Small intestine (tissue), 7 donors: ENCODE results near the gene MEGF11. TPM values are rescaled to one million over a fixed set of nuclear protein-coding genes. Genes with fewer than 3 reads are reported as not detected.

Experiments used
- DNase-seq, 2 donors: peaks; one replicate each; pipeline versions ENCODE4 v3.0.0 to v3.0.0-alpha.2; 2013
- FAIRE-seq: peaks from 2 replicates; lab custom pipeline; 2012; peaks lifted over from hg19 to GRCh38; lab: Jason Lieb, UNC
- H3K27ac ChIP-seq, 3 donors: one replicate each; pipeline ENCODE4 v1.5.1; 2013; ENCODE audit warnings: low read length in 2 of 3, mild to moderate bottlenecking in 2 of 3, control low read depth in 1 of 3, inconsistent platforms in 1 of 3, low read depth in 1 of 3, moderate library complexity in 1 of 3
- H3K27me3 ChIP-seq, 3 donors: one replicate each; pipeline ENCODE4 v1.6.1; 2013; ENCODE audit warnings: low read length in 3 of 3, inconsistent platforms in 1 of 3; ENCODE audit not compliant: control insufficient read depth in 3 of 3, insufficient read depth in 3 of 3
- H3K36me3 ChIP-seq, 3 donors: one replicate each; pipeline ENCODE4 v1.6.1; 2013; ENCODE audit warnings: low read length in 3 of 3, inconsistent platforms in 1 of 3, low read depth in 1 of 3, mild to moderate bottlenecking in 1 of 3, moderate library complexity in 1 of 3; ENCODE audit not compliant: control insufficient read depth in 3 of 3, insufficient read depth in 2 of 3
- H3K4me1 ChIP-seq, 3 donors: one replicate each; pipeline ENCODE4 v1.6.1; 2013; ENCODE audit warnings: low read length in 2 of 3, inconsistent platforms in 1 of 3, low read depth in 1 of 3, mild to moderate bottlenecking in 1 of 3, moderate library complexity in 1 of 3; ENCODE audit not compliant: control insufficient read depth in 3 of 3, insufficient read depth in 2 of 3
- H3K4me3 ChIP-seq, 3 donors: one replicate each; pipeline ENCODE4 v1.5.1; 2013; ENCODE audit warnings: low read length in 3 of 3, control low read depth in 1 of 3, inconsistent platforms in 1 of 3, low read depth in 1 of 3, mild to moderate bottlenecking in 1 of 3, moderate library complexity in 1 of 3
- H3K9me3 ChIP-seq, 2 donors: one replicate each; pipeline ENCODE4 v1.6.1; 2013; ENCODE audit warnings: low read depth in 1 of 2, low read length in 1 of 2; ENCODE audit not compliant: control insufficient read depth in 2 of 2, insufficient read depth in 1 of 2
- WGBS, 3 donors: extraction: QIAGEN DNeasy Blood & Tissue Kit; methylation state at CpG; one replicate each; pipeline ENCODE4 v1.1.7; 2013; 5-methylcytosine and 5-hydroxymethylcytosine counted together
- polyA plus RNA-seq, 4 donors: library from polyadenylated mRNA; stranded (reverse) in 3 of 4; unstranded in 1 of 4; fragments of 200-250 nt in 3 of 4; fragments of 120-200 nt in 1 of 4; gene quantifications; one replicate each; pipeline versions ENCODE4 v1.2.1 to v1.2.3, GENCODE V29; 2013
- donor health status: healthy with polysubstance abuse.
- donor health status: control.
- donor health status: control.
- donor health status: Bipolar disorder and iron deficiency.
- donor health status: healthy.

MEGF11 gene
- polyA plus RNA-seq, 4 donors: 0.24 to 0.41 TPM; not detected in 2

- H3K4me3 ChIP-seq: no peak overlapping the region
- H3K36me3 ChIP-seq: no peaks in the 10 kb centered on the region
- H3K27me3 ChIP-seq: peaks cover 0 to 3% (median 0%) of the 10 kb centered on the region in 3 donors
- H3K4me1 ChIP-seq: no peaks in the 10 kb centered on the region
- FAIRE-seq (no peak), DNase-seq (no peak)
- 91 to 98% (median 97%) methylated on average over 9 of the region's 9 CpGs for WGBS, 3 donors
- H3K27ac ChIP-seq: no peak overlapping the region
- H3K9me3 ChIP-seq: no peaks in the 10 kb centered on the region
Observed at GRCh38 chr15:66094331-66094730, 159.2 kb downstream of the MEGF11 start.

- Histone ChIP-seq H3K4me1 (no peaks in the 10 kb centered on the region), H3K27ac (no peak overlapping the region), H3K27me3 (no peaks in the 10 kb centered on the region), H3K36me3 (no peaks in the 10 kb centered on the region), H3K9me3 (no peaks in the 10 kb centered on the region), H3K4me3 (no peak overlapping the region)
- FAIRE-seq: no peak
- 82 to 89% (median 87%) methylated on average over 7 of the region's 7 CpGs for WGBS, 3 donors
- DNase-seq: no peak
Observed at GRCh38 chr15:66092053-66093016, 161.2 kb downstream of the MEGF11 start.

- Histone ChIP-seq H3K4me1 (no peaks in the 10 kb centered on the region), H3K27ac (no peak overlapping the region), H3K9me3 (peaks cover 0 to 8% of the 10 kb centered on the region in 2 donors), H3K4me3 (no peak overlapping the region), H3K36me3 (no peaks in the 10 kb centered on the region), H3K27me3 (no peaks in the 10 kb centered on the region)
- WGBS, 3 donors: 77 to 86% (median 79%) methylated on average over 5 of the region's 5 CpGs
- no peak for FAIRE-seq
- DNase-seq: no peak
Observed at GRCh38 chr15:66089509-66089908, 164.0 kb downstream of the MEGF11 start.

GRCh38 chr15:66089049-66089448 is 164.5 kb downstream of the MEGF11 start:
- 50 to 57% (median 50%) methylated on average over 7 of the region's 7 CpGs for WGBS, 3 donors

GRCh38 chr15:66085128-66085527 is 168.4 kb downstream of the MEGF11 start:
- DNase-seq: no peak
- no peaks in the 10 kb centered on the region for H3K27me3 ChIP-seq
- H3K4me1 ChIP-seq: peaks cover 0 to 3% (median 0%) of the 10 kb centered on the region in 3 donors
- no peaks in the 10 kb centered on the region for H3K36me3 ChIP-seq
- no peak overlapping the region for H3K27ac ChIP-seq
- no peak overlapping the region for H3K4me3 ChIP-seq
- FAIRE-seq: no peak
- H3K9me3 ChIP-seq: peaks cover 0 to 15% of the 10 kb centered on the region in 2 donors
- WGBS, 3 donors: 78 to 87% (median 79%) methylated on average over 6 of the region's 6 CpGs

More at GRCh38 chr15:66089049-66089448, 164.5 kb downstream of the MEGF11 start:
- DNase-seq: no peak
- H3K4me1 ChIP-seq: no peaks in the 10 kb centered on the region
- peaks cover 0 to 13% of the 10 kb centered on the region in 2 donors for H3K9me3 ChIP-seq
- no peaks in the 10 kb centered on the region for H3K36me3 ChIP-seq
- H3K27ac ChIP-seq: no peak overlapping the region
- H3K27me3 ChIP-seq: no peaks in the 10 kb centered on the region
- no peak overlapping the region for H3K4me3 ChIP-seq
- no peak for FAIRE-seq

GRCh38 chr15:66084704-66085103 is 168.8 kb downstream of the MEGF11 start:
- no peak overlapping the region for H3K4me3 ChIP-seq
- DNase-seq (no peak), FAIRE-seq (no peak)
- WGBS, 3 donors: 87 to 95% (median 91%) methylated on average over 10 of the region's 10 CpGs
- H3K27me3 ChIP-seq: no peaks in the 10 kb centered on the region
- no peak overlapping the region for H3K27ac ChIP-seq
- no peaks in the 10 kb centered on the region for H3K36me3 ChIP-seq
- H3K9me3 ChIP-seq: peaks cover 0 to 15% of the 10 kb centered on the region in 2 donors
- peaks cover 0 to 3% (median 0%) of the 10 kb centered on the region in 3 donors for H3K4me1 ChIP-seq

- Histone ChIP-seq H3K27ac (peak overlapping the region in 1 of 3 donors; percentile 65), H3K4me3 (no peak overlapping the region)
- FAIRE-seq: no peak
Observed at GRCh38 chr15:66080717-66081398, 172.7 kb downstream of the MEGF11 start.

GRCh38 chr15:66078929-66079275 is 174.6 kb downstream of the MEGF11 start:
- Histone ChIP-seq H3K27ac (no peak overlapping the region), H3K4me3 (no peak overlapping the region), H3K9me3 (peaks cover 0 to 2% of the 10 kb centered on the region in 2 donors), H3K4me1 (peaks cover 0 to 3% (median 0%) of the 10 kb centered on the region in 3 donors), H3K27me3 (peaks cover 0 to 12% (median 9%) of the 10 kb centered on the region in 3 donors), H3K36me3 (no peaks in the 10 kb centered on the region)
- DNase-seq (no peak), FAIRE-seq (no peak)
- 58 to 72% (median 69%) methylated on average over 5 of the region's 5 CpGs for WGBS, 3 donors

More at GRCh38 chr15:66080717-66081398, 172.7 kb downstream of the MEGF11 start:
- no peaks in the 10 kb centered on the region for H3K36me3 ChIP-seq
- 11 to 42% (median 34%) methylated on average over 23 of the region's 23 CpGs for WGBS, 3 donors
- DNase-seq: peak; percentile 71 to 87
- H3K9me3 ChIP-seq: peaks cover 0 to 15% of the 10 kb centered on the region in 2 donors
- H3K4me1 ChIP-seq: peaks cover 0 to 3% (median 0%) of the 10 kb centered on the region in 3 donors
- peaks cover 0 to 10% (median 3%) of the 10 kb centered on the region in 3 donors for H3K27me3 ChIP-seq
